HAP-1 (cell line): ENCODE measurements around the gene ITGAL.

Experiments
- DNase-seq, 2 experiments: peaks; one replicate each; pipeline ENCODE4 v3.0.0-alpha.2; 2016 to 2020; ENCODE audit warnings: low spot score in 2 of 2
- H3K27me3 ChIP-seq: fragments of 250-450 bp; sonication (Bioruptor Pico); 2 replicates; pipeline ENCODE4 v1.5.1; 2020; ENCODE audit warnings: low read depth, mild to moderate bottlenecking, moderate library complexity
- H3K36me3 ChIP-seq: fragments of 250-450 bp; sonication (Bioruptor Pico); replicated peaks from 2 replicates; pipeline ENCODE4 v1.5.1; 2020; ENCODE audit warnings: mild to moderate bottlenecking
- H3K4me1 ChIP-seq: fragments of 250-450 bp; sonication (Bioruptor Pico); 2 replicates; pipeline ENCODE4 v1.5.1; 2020; ENCODE audit warnings: mild to moderate bottlenecking
- H3K4me3 ChIP-seq: fragments of 250-450 bp; sonication (Bioruptor Pico); 2 replicates; pipeline ENCODE4 v1.5.1; 2020; ENCODE audit warnings: mild to moderate bottlenecking, moderate library complexity
- H3K9me3 ChIP-seq: fragments of 250-450 bp; sonication (Bioruptor Pico); 2 replicates; pipeline ENCODE4 v1.5.1; 2020; ENCODE audit warnings: mild to moderate bottlenecking, moderate library complexity
- in situ Hi-C: fragments of 300-500 bp; cut with MboI; formaldehyde crosslinking; loops from 3 replicates; pipeline ENCODE4 v1.14.3; 2020; ENCODE audit warnings: low sequenced_read_pairs, inconsistent platforms, mixed read lengths

The ITGAL gene

GRCh38 chr16:30472328-30472942 is at the start of gene ITGAL:
Gene ITGAL, plus strand, starts transcription at chr16:30472742. Its CDS starts 96 bp downstream, at chr16:30472838.
- Histone ChIP-seq H3K9me3 (no peaks in the 10 kb centered on the region), H3K4me1 (no peaks in the 10 kb centered on the region), H3K27me3 (no peaks in the 10 kb centered on the region), H3K36me3 (no peaks in the 10 kb centered on the region), H3K4me3 (no peak within 1 kb of the TSS)
- in situ Hi-C loops = no loop called here
- no peak for DNase-seq

- DNase-seq = no peak
Measured at GRCh38 chr16:30428055-30428454, 44.5 kb upstream of the ITGAL start.

GRCh38 chr16:30429418-30429677 is 43.2 kb upstream of the ITGAL start:
- in situ Hi-C loops = no loop called here
- DNase-seq = no peak
- Histone ChIP-seq H3K4me1 (peaks cover 5% of the 10 kb centered on the region), H3K4me3 (peak overlapping the region; percentile 77), H3K27me3 (no peaks in the 10 kb centered on the region), H3K36me3 (peaks cover 32% of the 10 kb centered on the region), H3K9me3 (no peaks in the 10 kb centered on the region)

More at GRCh38 chr16:30428055-30428454, 44.5 kb upstream of the ITGAL start:
- Histone ChIP-seq H3K4me3 (no peak overlapping the region), H3K9me3 (no peaks in the 10 kb centered on the region), H3K27me3 (no peaks in the 10 kb centered on the region), H3K4me1 (peaks cover 5% of the 10 kb centered on the region), H3K36me3 (peaks cover 45% of the 10 kb centered on the region)
- in situ Hi-C loops = no loop called here

- Histone ChIP-seq H3K4me1 (peaks cover 5% of the 10 kb centered on the region), H3K36me3 (peaks cover 27% of the 10 kb centered on the region)
- in situ Hi-C loops = loop anchor here (10.0 kb wide), 4 partner anchors 55 to 265 kb away; partner anchors contain the start of genes SRCAP, ZNF688 and ZNF768
Measured at GRCh38 chr16:30429678-30430427, 42.7 kb upstream of the ITGAL start, which contains the start of gene DCTPP1. Gene DCTPP1, minus strand, starts transcription at chr16:30430030. Its CDS starts 50 bp downstream, at chr16:30429980.

GRCh38 chr16:30430428-30430970 is 42.0 kb upstream of the ITGAL start:
- no peak for DNase-seq
- in situ Hi-C loops = loop anchor here (10.0 kb wide), 4 partner anchors 54 to 264 kb away; partner anchors contain the start of genes SRCAP, ZNF688 and ZNF768

More at GRCh38 chr16:30429678-30430427, 42.7 kb upstream of the ITGAL start, which contains the start of gene DCTPP1:
- peak within 1 kb of the TSS; percentile 77 for H3K4me3 ChIP-seq
- no peaks in the 10 kb centered on the region for H3K27me3 ChIP-seq
- H3K9me3 ChIP-seq = no peaks in the 10 kb centered on the region
- DNase-seq = peak; percentile 99 to 100

GRCh38 chr16:30434852-30435251 is 37.7 kb upstream of the ITGAL start:
- Histone ChIP-seq H3K27me3 (no peaks in the 10 kb centered on the region), H3K4me1 (peaks cover 5% of the 10 kb centered on the region), H3K9me3 (no peaks in the 10 kb centered on the region), H3K36me3 (no peaks in the 10 kb centered on the region), H3K4me3 (no peak overlapping the region)
- in situ Hi-C loops = loop anchor here (10.0 kb wide), 4 partner anchors 50 to 260 kb away; partner anchors contain the start of genes SRCAP, ZNF688 and ZNF768
- DNase-seq = no peak

More at GRCh38 chr16:30430428-30430970, 42.0 kb upstream of the ITGAL start:
- Histone ChIP-seq H3K27me3 (no peaks in the 10 kb centered on the region), H3K4me3 (peak overlapping the region; percentile 77; the same call in 1 of the 2 replicates), H3K36me3 (peaks cover 21% of the 10 kb centered on the region), H3K4me1 (peaks cover 5% of the 10 kb centered on the region), H3K9me3 (no peaks in the 10 kb centered on the region)

GRCh38 chr16:30437511-30438046 is 35.0 kb upstream of the ITGAL start:
- Histone ChIP-seq H3K9me3 (no peaks in the 10 kb centered on the region), H3K36me3 (no peaks in the 10 kb centered on the region), H3K4me3 (no peak overlapping the region), H3K27me3 (no peaks in the 10 kb centered on the region), H3K4me1 (no peaks in the 10 kb centered on the region)
- DNase-seq = no peak
- in situ Hi-C loops = loop anchor here (10.0 kb wide), 4 partner anchors 47 to 257 kb away; partner anchors contain the start of genes SRCAP, ZNF688 and ZNF768

GRCh38 chr16:30438835-30439234 is 33.7 kb upstream of the ITGAL start:
- Histone ChIP-seq H3K9me3 (0 out of 2 replicates have a peak, but pooled peaks cover 2% of the 10 kb centered on the region), H3K36me3 (peaks cover 8% of the 10 kb centered on the region), H3K27me3 (no peaks in the 10 kb centered on the region), H3K4me1 (no peaks in the 10 kb centered on the region), H3K4me3 (no peak overlapping the region)
- in situ Hi-C loops = loop anchor here (10.0 kb wide), 4 partner anchors 46 to 256 kb away; partner anchors contain the start of genes SRCAP, ZNF688 and ZNF768
- no peak for DNase-seq

- DNase-seq = no peak
- H3K9me3 ChIP-seq = peaks cover 6% of the 10 kb centered on the region; the same call in 1 of the 2 replicates
- in situ Hi-C loops = loop anchor here (10.0 kb wide), 4 partner anchors 45 to 255 kb away; partner anchors contain the start of genes SRCAP, ZNF688 and ZNF768
- no peaks in the 10 kb centered on the region for H3K27me3 ChIP-seq
- peaks cover 15% of the 10 kb centered on the region for H3K36me3 ChIP-seq
- H3K4me3 ChIP-seq = no peak overlapping the region
- peaks cover 1% of the 10 kb centered on the region for H3K4me1 ChIP-seq
Measured at GRCh38 chr16:30439720-30440348, 32.7 kb upstream of the ITGAL start.

- Histone ChIP-seq H3K27me3 (no peaks in the 10 kb centered on the region), H3K36me3 (peaks cover 15% of the 10 kb centered on the region), H3K4me3 (no peak overlapping the region), H3K9me3 (peaks cover 9% of the 10 kb centered on the region; the same call in 1 of the 2 replicates), H3K4me1 (peaks cover 8% of the 10 kb centered on the region)
- no peak for DNase-seq
- in situ Hi-C loops = no loop called here
Measured at GRCh38 chr16:30443631-30444030, 28.9 kb upstream of the ITGAL start.

- peaks cover 9% of the 10 kb centered on the region; the same call in 1 of the 2 replicates for H3K9me3 ChIP-seq
- H3K36me3 ChIP-seq = peaks cover 15% of the 10 kb centered on the region
- H3K4me3 ChIP-seq = peak overlapping the region; percentile 56
- in situ Hi-C loops = loop anchor here (5.0 kb wide), 1 partner anchor 188 kb away; no protein-coding TSS in a partner anchor
- DNase-seq = peak; percentile 31 to 48
- H3K27me3 ChIP-seq = no peaks in the 10 kb centered on the region
- peaks cover 8% of the 10 kb centered on the region for H3K4me1 ChIP-seq
Measured at GRCh38 chr16:30444231-30445148, 28.1 kb upstream of the ITGAL start.

GRCh38 chr16:30445149-30445407 is 27.5 kb upstream of the ITGAL start:
- H3K4me3 ChIP-seq = peak overlapping the region; percentile 56
- no peaks in the 10 kb centered on the region for H3K27me3 ChIP-seq
- peaks cover 8% of the 10 kb centered on the region for H3K4me1 ChIP-seq
- peaks cover 9% of the 10 kb centered on the region; the same call in 1 of the 2 replicates for H3K9me3 ChIP-seq
- no peak for DNase-seq
- peaks cover 15% of the 10 kb centered on the region for H3K36me3 ChIP-seq
- in situ Hi-C loops = loop anchor here (5.0 kb wide), 1 partner anchor 187 kb away; no protein-coding TSS in a partner anchor
